Tibial nerve (tissue), 3 donors: ENCODE measurements around the gene SLC36A3.
A peak's percentile ranks its signal among the peaks of the same experiment; 100 is the strongest.

ENCODE experiments used
- POLR2A ChIP-seq, 2 donors: fragments of 450-650 bp; IDR thresholded peaks; one replicate each; pipeline ENCODE4 v1.6.1; 2017; ENCODE audit warnings: antibody characterized with exemption in 2 of 2, mild to moderate bottlenecking in 2 of 2, moderate library complexity in 2 of 2
- TF ChIP-seq, protein P1 (sequence below), 5 experiments: fragments of 200-600 bp in 3 of 5; fragments of 450-650 bp in 2 of 5; sonication (generic) in 3 of 5; IDR thresholded peaks; one replicate each; pipeline ENCODE4 v1.5.1; 2016 to 2019; ENCODE audit warnings: antibody characterized with exemption in 5 of 5, mild to moderate bottlenecking in 3 of 5, moderate library complexity in 2 of 5

DNA sequence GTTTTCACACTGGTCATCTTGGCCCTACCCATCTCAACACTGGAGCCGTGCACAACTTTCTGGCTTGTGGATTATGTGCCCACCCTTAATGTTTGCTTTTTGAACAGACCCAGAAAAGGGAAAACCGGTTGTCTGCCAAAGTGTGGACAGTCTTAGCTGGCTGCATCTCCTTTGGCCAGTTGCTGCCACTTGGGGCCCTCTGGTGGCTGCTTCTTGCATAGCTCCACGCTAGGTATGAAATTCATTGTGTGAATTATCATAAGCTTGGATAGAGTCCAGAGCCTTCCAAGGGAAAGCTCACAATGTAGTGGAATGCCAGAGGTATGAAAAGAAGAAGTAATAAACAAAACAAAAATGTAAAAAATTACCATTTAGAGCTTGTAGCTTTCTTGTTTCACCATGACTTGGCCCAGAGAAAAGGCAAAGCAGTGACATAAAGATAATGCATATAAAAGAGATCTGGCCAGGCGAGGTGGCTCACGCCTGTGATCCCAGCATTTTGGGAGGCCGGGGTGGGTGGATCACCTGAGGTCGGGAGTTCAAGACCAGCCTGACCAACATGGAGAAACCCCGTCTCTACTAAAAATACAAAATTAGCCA is 12.5 kb upstream of the SLC36A3 start:
- TF ChIP-seq, protein P1, sequence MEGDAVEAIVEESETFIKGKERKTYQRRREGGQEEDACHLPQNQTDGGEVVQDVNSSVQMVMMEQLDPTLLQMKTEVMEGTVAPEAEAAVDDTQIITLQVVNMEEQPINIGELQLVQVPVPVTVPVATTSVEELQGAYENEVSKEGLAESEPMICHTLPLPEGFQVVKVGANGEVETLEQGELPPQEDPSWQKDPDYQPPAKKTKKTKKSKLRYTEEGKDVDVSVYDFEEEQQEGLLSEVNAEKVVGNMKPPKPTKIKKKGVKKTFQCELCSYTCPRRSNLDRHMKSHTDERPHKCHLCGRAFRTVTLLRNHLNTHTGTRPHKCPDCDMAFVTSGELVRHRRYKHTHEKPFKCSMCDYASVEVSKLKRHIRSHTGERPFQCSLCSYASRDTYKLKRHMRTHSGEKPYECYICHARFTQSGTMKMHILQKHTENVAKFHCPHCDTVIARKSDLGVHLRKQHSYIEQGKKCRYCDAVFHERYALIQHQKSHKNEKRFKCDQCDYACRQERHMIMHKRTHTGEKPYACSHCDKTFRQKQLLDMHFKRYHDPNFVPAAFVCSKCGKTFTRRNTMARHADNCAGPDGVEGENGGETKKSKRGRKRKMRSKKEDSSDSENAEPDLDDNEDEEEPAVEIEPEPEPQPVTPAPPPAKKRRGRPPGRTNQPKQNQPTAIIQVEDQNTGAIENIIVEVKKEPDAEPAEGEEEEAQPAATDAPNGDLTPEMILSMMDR (IDR thresholded peaks at IDR 0.05): peak; percentile 58 to 85 (median 72)
- no peak for TF ChIP-seq POLR2A (IDR thresholded peaks at IDR 0.05)
